GM18909 (cell line): ENCODE data around the gene KIF15.
"Not testable (repeated sequence)": the region's sequence is repeated elsewhere in the genome, so short reads cannot be mapped to it uniquely, and the experiment has no call there.

Experiments used
- ATAC-seq: cut with Tn5 transposase; IDR thresholded peaks from one replicate; pipeline ENCODE4 v1.9.1; 2021; ENCODE audit warnings: mild to moderate bottlenecking; ENCODE audit not compliant: unreplicated experiment, poor library complexity

The KIF15 gene

DNA sequence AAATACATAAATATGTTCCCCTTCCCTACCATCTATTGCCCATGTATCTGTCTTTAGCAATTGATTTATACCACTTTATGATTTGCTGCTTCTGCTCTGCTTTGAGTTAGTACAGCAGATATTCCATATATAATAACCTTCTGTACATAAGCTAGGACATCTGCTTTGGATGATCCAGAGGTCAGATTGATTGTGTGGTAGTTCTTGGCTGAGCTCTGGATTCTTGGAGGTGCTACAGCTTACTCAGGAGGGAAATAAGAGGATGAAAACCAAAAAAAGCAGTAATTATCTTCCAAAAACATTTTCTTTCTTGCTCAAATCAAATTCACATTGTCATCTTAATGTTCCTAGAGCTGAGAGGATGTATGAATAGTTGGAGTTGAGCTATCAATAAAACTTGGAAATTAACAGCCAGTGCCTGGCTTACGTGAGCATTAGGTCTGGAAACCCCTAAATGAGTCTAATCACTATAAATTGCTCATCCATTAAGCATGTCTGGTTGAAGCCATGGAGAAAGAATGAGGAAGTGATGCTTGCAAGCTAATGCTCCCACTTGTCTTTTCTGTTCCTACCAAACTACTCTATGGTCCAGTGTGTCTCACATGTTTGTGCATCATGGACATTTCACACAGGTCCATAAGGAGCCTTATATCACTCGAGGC is 63.8 kb downstream of the KIF15 start:
- no peak for ATAC-seq

DNA sequence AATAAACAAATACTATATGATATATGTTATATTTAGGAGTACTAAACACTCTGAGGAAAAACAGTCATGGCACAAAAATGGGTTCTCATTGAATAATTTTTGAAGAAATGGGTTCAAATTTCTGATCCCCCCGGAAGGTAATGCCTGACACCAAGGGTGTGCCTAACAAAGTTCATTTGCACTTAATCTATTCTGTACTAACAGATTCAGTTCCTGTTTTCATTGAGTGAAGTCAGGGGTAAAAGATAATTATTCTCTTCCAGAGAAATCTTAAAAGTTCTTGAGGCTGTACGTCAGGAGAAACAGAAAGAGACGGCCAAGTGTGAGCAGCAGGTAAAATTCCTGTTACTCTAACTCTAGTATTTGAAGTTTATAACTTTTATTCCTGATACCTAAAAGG is 65.6 kb downstream of the KIF15 start:
- ATAC-seq = no peak

DNA sequence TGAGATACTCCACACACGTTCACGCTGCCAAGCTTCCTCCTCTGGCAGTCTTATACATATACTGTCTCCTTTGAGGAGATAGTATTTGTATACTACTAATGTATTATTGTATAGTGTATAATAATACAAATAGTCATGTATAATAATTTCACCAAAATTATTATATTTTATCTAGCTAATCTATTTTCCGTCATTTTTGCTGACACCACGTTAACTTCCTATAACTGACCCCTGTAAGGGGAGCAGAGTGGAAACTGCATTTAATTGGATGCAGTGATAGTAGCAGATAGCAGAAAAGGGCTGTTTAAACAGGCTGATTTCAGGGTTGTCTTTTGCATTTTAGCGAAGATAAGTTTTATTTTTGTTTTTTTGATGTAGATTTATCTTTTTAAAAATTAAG is 69.6 kb downstream of the KIF15 start:
- no peak for ATAC-seq

DNA sequence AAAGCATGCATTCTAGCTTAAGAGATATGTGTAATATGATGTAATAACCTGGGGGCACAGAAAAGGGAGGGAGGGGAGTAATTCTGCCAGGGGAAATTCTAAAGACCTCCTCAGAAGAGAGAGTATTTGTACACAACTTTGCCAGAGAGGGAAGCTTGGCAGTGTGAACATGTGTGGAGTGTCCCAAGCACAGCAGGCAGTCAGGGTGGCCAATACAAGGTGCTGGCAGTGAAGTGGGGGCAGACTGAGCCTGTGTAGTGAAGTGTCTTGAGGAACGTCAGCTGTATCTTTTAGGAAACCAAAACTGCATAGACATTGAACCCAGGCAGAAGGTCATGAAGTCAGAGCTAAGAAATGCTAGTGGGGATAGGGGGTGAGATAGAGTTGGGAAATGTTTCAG is 70.4 kb downstream of the KIF15 start:
- ATAC-seq = no peak

DNA sequence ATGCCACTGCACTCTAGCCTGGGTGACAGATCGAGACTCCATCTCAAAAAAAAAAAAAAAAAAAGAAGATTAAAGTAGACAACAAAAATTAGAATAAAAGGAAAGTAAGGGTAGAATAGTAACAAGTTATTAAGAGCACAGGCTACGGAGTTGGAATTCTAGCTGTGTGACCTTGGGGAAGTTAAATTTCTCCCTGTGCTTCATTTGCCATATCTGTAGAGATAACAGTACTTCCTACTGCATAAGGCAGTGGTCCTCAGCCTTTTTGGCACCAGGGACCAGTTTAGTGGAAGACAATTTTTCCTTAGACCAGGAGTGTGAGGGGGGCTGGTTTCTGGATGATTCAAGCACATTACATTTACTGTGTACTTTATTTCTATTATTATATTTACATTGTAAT is 71.4 kb downstream of the KIF15 start:
- ATAC-seq = no peak

DNA sequence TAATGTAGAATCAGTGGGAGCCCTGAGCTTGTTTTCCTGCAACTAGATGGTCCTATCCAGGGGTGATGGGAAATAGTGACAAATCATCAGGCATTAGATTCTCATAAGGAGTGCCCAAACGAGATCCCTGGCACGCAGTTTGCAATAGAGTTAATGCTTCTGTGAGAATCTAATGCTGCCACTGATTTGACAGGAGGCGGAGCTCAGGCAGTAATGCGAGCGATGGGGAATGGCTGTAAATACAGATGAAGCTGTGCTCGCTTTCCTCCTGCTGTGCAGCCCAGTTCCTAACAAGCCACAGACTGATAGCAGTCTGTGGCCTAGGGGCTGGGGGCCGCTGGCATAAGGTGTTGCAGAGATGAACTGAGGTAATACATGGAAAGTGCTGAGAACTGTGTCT is 71.8 kb downstream of the KIF15 start:
- ATAC-seq = no peak

DNA sequence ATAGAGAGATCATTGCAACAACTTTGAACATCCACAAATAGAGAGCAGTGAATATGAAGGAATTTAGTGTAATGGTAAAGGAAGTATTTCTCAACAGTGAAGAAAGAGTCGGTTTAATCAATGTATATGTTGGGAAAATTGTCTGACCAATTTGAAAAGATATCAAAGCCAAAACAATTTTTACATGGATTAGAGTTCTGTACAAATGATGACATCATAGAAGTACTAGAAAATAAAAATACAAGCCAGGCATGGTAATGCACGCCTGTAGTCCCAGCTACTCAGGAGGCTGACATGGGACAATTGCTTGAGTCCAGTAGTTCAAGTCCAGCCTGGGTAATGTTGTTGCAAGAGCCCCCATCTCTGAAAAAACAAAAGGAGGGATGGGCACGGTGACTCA is 74.1 kb downstream of the KIF15 start:
- ATAC-seq = no peak

DNA sequence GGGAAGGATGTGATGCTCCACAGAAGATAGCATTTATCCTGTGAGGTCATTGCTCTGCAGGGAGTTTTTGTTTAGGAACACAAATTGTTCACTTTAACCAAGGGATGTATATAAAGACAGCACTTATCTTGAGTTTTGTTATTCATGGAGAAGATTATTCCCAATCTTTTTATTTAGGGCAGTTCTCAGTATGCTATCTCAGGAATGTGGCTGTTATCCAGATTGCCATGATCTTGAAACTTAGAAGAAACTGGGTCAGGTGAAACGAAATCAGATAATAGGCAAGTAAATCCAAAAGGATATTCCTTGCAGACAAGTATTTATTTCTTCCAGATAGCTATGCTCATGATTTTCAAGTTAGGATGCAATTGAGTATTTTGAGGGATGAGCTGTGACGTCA is 80.8 kb downstream of the KIF15 start:
- no peak for ATAC-seq

DNA sequence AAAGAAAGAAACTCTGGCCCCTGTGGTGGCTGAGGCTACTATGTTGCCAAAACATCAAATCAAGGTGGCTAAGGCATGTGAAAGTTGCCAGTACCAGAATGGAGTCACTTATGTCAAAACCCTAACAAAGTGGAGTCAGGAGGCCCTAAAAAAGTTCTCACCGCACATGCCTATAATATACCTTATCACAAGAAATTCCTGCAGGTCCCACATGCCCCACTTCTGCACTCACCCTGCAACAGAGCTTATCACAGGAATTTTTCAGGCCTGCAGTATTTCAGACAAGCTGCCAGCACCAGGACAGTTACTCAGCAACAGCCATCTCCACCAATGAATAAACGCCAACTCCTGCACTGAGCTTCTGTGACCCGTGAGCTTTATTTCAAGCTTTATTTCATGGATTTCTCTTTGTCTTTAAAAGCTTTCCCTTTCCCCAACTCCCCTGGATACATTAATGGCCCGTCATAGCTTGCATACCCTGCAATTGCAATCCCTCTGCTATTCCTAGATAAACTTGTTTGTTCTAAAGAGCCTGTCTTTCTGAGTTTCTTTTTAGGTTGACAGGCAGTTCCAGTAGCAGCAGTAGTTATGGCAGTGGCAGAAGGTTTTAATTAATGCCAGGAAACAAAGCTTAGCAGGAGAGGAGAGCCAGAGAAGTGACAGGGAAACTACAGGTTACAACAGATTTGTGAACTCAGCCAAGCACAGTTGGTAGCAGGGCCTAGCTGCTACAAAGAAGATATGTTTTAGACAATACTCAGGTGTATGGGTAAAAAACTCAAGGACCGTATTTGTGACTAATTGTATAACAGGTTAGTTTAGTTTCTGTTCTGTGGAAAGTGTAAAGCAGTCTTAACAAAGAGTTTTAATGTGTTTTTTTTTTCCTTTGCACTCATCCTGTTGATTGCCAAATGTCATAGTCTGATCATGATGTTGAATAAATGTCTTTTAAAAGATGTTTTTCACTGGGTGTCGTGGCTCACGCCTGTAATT is 84.2 kb downstream of the KIF15 start:
- ATAC-seq = no peak

DNA sequence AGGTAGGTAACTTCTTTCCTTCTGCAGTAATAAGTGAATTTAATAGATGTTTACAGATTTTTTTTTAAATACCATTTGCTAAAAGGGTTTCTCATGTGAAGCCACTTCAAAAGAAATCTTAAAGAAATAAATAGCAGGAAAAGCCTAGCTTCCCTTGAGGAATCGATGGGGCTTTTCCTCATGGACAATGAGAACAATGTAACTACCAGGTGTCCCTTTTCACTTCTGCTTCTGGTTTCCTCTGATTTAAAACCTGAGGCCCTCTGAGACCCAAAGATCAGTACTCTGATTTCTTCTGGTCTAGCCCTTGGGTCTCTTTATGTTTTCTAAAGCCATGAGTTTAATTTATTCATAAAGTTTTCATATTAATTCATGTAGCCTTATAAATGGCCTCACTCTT is 87.0 kb downstream of the KIF15 start:
- ATAC-seq = no peak

DNA sequence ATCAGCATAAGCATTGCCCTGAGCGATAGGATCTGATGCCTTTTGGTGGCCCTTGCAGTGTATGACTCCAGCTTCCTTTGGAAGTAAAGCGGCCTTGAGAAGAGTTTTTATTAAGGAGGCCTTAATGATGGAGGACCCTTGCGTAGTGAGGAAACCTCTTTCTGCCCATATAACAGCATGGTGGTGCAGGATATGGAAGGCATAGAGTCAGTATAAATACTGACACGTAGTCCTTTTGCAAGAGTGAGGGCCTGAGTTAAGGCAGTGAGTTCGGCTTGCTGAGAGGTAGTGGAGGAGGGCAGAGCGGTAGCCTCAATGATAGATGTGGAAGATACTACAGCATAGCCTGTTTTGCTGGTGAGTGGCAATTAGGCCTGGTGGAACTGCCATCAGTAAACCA is 95.1 kb downstream of the KIF15 start:
- not testable (repeated sequence) for ATAC-seq

DNA sequence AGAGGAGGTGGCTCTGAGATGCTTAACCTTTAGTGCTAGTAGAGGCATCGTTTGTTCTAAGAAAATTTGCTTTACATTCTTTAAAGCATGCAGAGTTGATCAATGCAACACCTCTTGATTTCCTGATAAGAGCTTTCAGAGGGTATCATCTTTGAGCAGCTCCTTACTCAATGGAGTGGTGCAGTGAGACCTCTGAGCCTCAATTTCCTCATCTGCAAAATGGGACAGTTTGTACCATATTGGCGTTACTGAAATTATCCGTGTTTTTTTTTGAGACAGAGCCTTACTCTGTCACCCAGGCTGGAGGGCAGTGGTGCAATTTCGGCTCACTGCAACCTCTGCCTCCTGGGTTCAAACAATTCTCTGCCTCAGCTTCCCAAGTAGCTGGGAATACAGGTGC is 98.5 kb downstream of the KIF15 start:
- no peak for ATAC-seq

DNA sequence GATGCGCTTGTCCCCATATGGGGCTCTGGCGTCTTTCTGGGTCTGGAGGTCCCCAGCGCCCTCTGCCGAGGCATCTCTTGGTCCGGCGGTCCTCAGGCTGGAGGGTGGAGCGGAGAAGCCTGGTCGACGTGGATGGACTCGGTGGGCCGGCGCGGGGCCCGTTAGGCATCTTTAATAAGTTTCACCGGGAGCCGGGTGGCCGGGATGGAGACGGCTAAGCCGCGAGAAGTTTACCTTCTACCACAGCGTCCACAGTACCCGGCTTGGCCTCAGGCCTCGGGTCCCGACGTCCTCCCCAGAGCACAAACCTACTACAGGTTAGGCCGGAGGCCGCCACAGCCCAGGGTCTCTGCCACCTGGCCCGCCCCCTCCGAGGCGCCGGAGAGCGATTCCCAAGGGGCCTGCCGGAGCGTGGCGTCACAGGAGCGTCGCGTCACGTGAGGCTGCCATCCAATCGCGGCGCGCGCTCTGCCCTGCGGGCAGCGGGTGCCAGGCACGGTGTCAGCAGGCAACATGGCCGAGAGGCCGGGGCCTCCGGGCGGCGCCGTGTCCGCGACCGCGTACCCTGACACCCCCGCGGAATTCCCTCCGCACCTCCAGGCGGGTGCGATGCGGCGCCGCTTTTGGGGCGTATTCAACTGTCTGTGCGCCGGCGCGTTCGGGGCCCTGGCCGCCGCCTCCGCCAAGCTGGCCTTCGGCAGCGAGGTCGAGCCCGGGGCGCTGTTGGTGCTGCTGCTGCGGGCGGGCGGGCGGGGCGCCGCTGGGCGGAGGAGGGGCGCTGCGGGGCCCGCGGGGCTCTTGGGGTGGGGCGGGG is 100.0 kb downstream of the KIF15 start, which contains the start of gene TMEM42:
Gene TMEM42, plus strand, starts transcription at position 501 of the 814 bp plus-strand sequence. Its CDS starts 13 bp downstream, at position 514.
- peak; percentile 95 for ATAC-seq

DNA sequence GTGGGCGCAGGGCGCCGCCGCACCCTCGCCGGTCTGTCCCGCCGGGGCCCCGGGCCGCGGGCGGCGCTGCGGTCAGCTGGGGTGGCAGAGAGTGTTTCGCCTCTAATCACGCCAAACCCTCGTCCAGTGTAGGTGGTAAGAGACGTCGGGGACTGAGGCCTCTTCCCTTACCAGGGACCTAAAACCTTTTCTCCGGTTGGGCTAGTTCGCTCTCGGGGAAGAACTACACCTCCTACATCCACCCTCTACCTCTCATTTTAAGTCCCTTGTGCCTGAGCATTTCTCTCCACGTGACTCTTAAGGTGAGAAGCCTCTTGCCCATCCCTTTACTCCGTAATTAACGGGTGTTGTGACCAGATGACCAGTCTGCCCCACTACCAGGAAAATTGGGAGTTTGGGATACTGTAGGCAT is 100.6 kb downstream of the KIF15 start:
- peak; percentile 34 for ATAC-seq

DNA sequence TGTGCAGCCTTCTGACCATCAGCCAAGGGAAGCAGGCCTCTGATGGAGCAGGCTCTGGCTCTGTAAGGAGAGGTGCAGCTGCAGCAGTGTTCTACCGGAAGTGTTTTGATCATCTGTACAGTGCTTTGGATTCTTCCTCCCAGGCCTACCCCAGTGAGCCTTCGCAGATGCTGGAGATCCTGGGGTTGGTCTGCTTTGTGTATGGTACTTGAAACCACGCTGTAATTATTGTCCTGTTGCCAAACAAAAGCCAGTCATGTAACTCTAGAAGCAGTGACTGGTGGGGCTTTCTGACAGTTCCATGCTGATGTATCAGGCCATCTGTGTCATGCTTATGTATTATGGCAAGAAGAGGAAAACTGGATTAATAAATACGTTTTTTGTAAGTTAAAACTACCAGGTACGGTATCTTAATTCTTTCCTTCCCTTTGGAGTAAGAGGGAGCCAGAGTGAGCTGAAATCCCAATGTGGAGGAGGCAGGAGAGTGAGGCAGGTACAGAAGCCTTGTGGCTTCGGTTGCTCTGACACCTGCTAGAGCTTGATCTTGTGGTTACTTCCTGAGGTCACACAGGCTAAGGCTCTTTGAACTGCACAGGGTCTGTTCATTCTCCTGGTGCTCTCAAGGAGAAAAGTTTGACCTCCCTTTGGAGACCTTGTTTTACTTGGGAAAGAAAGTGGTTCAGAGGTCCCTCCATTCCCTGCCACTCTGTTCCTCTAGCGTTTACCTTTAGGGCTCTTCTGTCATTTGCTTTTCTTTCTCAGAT is 103.9 kb downstream of the KIF15 start:
- ATAC-seq = no peak

DNA sequence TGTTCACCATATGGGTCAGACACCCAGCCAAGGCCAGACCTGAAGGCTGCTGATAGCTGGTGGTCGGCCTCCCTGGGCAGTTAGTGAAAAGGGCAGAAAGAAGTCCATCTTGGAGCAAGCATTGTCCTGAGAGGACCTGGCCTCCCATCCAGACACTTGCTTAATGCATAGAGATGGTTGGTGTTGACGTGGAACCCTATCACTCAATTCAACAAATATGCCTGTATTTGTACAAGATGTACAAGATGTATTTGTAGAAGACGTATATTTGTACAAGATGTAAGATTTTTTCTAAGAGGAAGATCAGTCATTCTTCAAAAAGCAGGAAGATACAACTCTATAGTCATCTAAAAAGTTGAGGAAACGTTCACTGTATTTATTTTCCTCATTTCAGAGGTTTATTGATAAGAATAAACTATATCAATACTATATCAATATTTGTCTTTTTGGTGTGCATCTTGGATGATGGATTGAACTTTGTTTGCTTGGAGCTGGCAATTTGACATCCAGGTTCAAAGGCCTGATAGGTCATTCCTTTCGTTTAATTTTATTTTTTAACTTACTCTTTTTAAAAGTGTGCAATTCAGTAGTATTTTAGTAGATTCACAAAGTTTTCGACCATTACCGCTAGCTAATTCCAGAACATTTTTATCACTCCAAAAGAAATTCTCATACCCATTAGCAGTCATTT is 106.0 kb downstream of the KIF15 start:
- ATAC-seq = no peak

DNA sequence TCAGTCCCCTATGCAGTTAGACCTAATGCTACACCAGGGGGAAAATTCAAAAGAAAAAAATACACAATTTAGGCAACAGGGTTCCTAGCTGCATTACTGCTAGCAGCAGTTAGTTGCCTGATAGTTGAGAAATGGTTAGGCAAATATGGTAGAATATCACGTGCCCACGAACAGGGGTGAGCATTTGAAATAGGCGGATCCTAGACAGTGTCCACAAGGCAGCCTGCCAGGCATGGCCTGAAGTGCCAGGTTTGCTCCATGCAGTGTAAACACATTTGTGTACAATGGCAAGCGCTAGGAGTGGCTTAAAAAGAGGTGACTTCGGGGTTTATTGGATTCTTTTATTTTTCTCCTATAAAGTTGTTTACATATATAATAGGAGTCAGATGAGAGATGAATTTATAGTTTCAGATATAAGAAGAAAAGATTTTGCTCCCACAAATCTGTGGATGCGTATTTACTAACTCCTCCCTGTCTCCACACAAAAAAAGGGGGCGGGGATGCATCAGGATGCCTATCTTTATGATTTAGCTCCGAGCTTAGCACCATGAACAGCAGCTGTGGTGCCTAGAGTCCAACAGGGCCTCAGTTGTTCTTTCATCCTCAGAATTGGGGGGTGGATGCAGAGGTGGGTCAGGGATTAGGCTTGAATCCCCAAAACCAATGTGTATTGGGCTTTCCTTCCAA is 108.9 kb downstream of the KIF15 start:
- no peak for ATAC-seq

DNA sequence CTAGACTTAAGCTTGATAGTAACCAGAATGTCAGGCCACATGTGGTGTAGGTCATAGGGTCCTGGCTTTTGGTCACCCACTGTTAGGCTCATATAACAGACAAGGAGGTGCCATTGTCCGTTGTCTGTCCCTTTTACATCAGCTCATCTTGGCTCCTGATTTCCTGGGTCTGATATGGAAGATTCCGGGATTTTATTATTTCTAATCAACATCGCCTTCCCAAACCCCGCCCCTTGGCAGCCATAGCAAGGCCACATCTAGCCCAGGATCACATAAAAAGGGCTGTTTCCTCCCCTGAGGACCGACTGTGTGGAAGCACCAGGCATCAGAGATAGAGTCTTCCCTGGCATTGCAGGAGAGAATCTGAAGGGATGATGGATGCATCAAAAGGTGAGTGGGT is 112.7 kb downstream of the KIF15 start, which contains the start of gene TGM4:
Gene TGM4, plus strand, starts transcription at position 301 of the 400 bp plus-strand sequence. Its CDS starts 71 bp downstream, at position 372.
- no peak for ATAC-seq

DNA sequence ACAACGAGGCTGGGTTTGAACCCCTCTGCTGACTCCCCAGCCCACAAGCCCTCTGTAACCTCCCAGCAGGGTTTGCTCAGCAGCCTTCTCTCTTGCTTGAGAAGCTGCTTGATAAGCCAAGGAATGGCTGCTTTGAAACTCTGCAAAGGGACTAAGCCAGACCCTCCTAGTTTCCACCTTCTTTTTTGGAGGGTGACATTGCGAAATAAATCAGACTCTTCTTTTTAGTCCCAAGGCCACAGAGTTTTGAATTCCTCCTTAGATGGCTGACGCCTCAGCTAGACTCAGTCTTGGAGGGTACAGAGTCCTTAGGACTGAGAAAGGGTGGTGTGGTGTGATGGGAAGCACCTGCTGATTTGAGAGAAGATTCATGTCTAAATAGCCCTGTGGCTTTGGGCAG is 114.0 kb downstream of the KIF15 start:
- no peak for ATAC-seq
